HepG2 (cell line): ENCODE results near the gene MED12L.

ENCODE experiments used
- CEBPB ChIP-seq: IDR thresholded peaks from 2 replicates; pipeline ENCODE4 v1.6.1; 2011; ENCODE audit warnings: low read depth, low read length, improper control_type of control experiment, borderline replicate concordance
- FOXJ3 ChIP-seq: sonication (generic); formaldehyde crosslinking; IDR thresholded peaks from 2 replicates; pipeline ENCODE4 v1.4.0; 2020; ENCODE audit warnings: missing genetic modification reagents, mild to moderate bottlenecking, borderline replicate concordance
- MAFK ChIP-seq, 2 experiments: IDR thresholded peaks in 1 of 2; conservative IDR thresholded peaks in 1 of 2; 2 replicates each; pipeline ENCODE4 v1.6.1; 2011; ENCODE audit warnings: improper control_type of control experiment in 2 of 2, low read length in 2 of 2
- NCOR1 ChIP-seq: fragments of 200-600 bp; sonication (generic); IDR thresholded peaks from 2 replicates; pipeline ENCODE4 v1.7.0; 2017; ENCODE audit warnings: antibody characterized with exemption, low read length, borderline replicate concordance
- PTBP1 ChIP-seq: fragments of 200-400 bp; formaldehyde crosslinking; IDR thresholded peaks from 2 replicates; pipeline ENCODE4 v1.6.1; 2018; ENCODE audit warnings: low read length, low read depth; ENCODE audit not compliant: poor library complexity, severe bottlenecking
- STAT5B ChIP-seq: sonication (generic); formaldehyde crosslinking; IDR thresholded peaks from 2 replicates; pipeline ENCODE4 v1.4.0; 2020; ENCODE audit warnings: missing genetic modification reagents
- TIGD3 ChIP-seq: sonication (generic); formaldehyde crosslinking; IDR thresholded peaks from 2 replicates; pipeline ENCODE4 v1.5.1; 2020; ENCODE audit warnings: mild to moderate bottlenecking, missing genetic modification reagents, borderline replicate concordance
- ZNF205 ChIP-seq: IDR thresholded peaks from 2 replicates; pipeline ENCODE4 v1.6.1; 2018; ENCODE audit warnings: missing biosample characterization, missing genetic modification reagents
- ZNF253 ChIP-seq: sonication (generic); formaldehyde crosslinking; IDR thresholded peaks from 2 replicates; pipeline ENCODE4 v1.8.0; 2022; ENCODE audit warnings: mild to moderate bottlenecking, missing genetic modification reagents, borderline replicate concordance
- ZNF34 ChIP-seq: sonication (generic); formaldehyde crosslinking; IDR thresholded peaks from 2 replicates; pipeline ENCODE4 v1.4.0; 2020; ENCODE audit warnings: mild to moderate bottlenecking, missing genetic modification reagents, borderline replicate concordance
- ZNF530 ChIP-seq: sonication (generic); formaldehyde crosslinking; IDR thresholded peaks from 2 replicates; pipeline ENCODE4 v1.5.0; 2020; ENCODE audit warnings: low read depth, mild to moderate bottlenecking, missing genetic modification reagents

- TF ChIP-seq CEBPB (no peak), ZNF253 (CRISPR knock-in tag) (no peak), ZNF205 (no peak), ZNF530 (CRISPR knock-in tag) (no peak), NCOR1 (no peak), FOXJ3 (no peak), MAFK (conservative IDR thresholded peaks at IDR 0.05 in 1 of 2, IDR thresholded peaks at IDR 0.05 in 1 of 2; ENCODE audit: low read length in 2 of 2) (no peak), ZNF34 (CRISPR knock-in tag) (no peak), STAT5B (CRISPR knock-in tag) (no peak), PTBP1 (no peak), TIGD3 (no peak)
Observed at GRCh38 chr3:151377768-151378385, 292.4 kb downstream of the MED12L start.
